ENCODE results near the gene GNPTG. TPM values are rescaled to one million over a fixed set of nuclear protein-coding genes. Genes with fewer than 3 reads are reported as not detected.

Gene GNPTG
- total RNA-seq, 1 experiment from 2014 or later = 29.4 TPM

DNA sequence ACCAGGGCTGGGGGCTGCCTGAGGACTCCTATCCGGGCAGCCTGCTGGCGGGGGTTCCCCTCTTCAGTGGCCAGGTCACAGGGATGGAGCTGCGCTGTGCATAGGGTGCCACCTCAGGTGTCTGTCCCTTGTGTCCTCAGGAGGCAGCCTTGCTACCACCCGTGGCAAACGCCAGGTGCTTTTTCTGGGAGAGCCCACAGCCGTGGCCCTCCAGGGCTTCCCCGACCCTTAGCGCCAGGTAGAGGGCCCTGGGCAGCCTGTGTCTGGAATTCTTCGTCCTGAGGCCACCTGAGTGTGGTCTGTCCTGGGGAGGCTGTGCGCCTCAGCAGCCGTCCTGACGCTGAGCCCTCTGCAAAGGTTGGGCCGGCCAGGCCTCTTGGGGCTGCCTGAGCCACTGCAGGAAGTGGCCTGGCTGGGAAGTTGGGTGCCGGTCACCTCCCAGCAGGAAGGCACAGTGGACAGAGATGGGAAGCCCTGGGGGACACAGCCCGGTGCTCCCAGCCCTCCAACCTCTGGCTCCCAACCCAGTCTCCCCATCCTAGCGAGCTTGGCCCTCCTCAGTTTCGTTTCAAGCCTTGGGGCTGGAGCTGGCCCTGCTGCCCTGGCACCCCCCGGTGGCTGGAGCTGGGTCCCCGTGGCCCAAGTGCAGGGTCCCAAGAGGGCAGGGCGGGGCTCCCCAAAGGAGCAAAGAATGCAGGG is 25.9 kb upstream of the GNPTG start:
- Histone ChIP-seq H4K20me1 (ENCODE audit: control insufficient read depth, insufficient read depth, insufficient read length) (no peaks in the 10 kb centered on the region), H3T11ph (ENCODE audit: low read length) (no peak overlapping the region), H2AK5ac (ENCODE audit: insufficient read length, low read length) (no peak overlapping the region), H4K5ac (ENCODE audit: insufficient read length, low read depth, low read length) (no peak overlapping the region), H3K4me1 (ENCODE audit: insufficient read depth, low read length) (no peaks in the 10 kb centered on the region), H3K9ac (ENCODE audit: extremely low read depth, insufficient read length, low read length) (no peak overlapping the region), H3K4me2 (ENCODE audit: insufficient read depth, insufficient read length, low read length) (no peak overlapping the region), H3K79me2 (ENCODE audit: insufficient read depth, low read length) (no peaks in the 10 kb centered on the region), H2BK5ac (ENCODE audit: insufficient read length, low read length) (no peak overlapping the region), H3K56ac (ENCODE audit: insufficient read length, low read depth, low read length) (no peak overlapping the region), H2BK12ac (ENCODE audit: insufficient read length, low read depth, low read length) (no peak overlapping the region), H3K14ac (ENCODE audit: insufficient read depth, low read length) (no peak overlapping the region; the same call in 1 of the 2 replicates), H4K8ac (replicated peaks; ENCODE audit: insufficient read length, low read depth, low read length) (no peak overlapping the region), H3K79me1 (ENCODE audit: insufficient read depth, low read depth, low read length, poor library complexity, severe bottlenecking) (no peaks in the 10 kb centered on the region), H3K27ac (ENCODE audit: insufficient read length, low read depth, low read length) (no peak overlapping the region), H2AFZ (ENCODE audit: low read length) (no peak overlapping the region), H3K4ac (ENCODE audit: low read depth, low read length) (no peak overlapping the region), H3K23ac (ENCODE audit: insufficient read length, low read depth, low read length) (no peak overlapping the region), H3K9me3 (ENCODE audit: control insufficient read depth, low read depth, low read length) (no peaks in the 10 kb centered on the region), H2BK15ac (ENCODE audit: low read depth, low read length) (no peak overlapping the region), H3K18ac (ENCODE audit: insufficient read length, low read depth, low read length) (no peak overlapping the region), H2BK120ac (ENCODE audit: low read depth, low read length, poor library complexity, severe bottlenecking) (no peak overlapping the region), H3K23me2 (ENCODE audit: insufficient read length, low read depth, low read length, poor library complexity, severe bottlenecking) (no peaks in the 10 kb centered on the region), H2BK20ac (ENCODE audit: low read depth, low read length, poor library complexity, severe bottlenecking) (no peak overlapping the region), H3K27me3 (ENCODE audit: insufficient read depth, low read length) (no peaks in the 10 kb centered on the region), H4K91ac (ENCODE audit: insufficient read length, low read depth, low read length) (no peak overlapping the region)
- Mint-ChIP-seq H3K27ac (peak overlapping the region in 1 of 3 experiments; percentile 83; a peak in 1 of 7 replicates), H3K27me3 (ENCODE audit: low read depth) (no peaks in the 10 kb centered on the region; the same call in 1 of the 2 replicates), H3K4me1 (peaks cover 0 to 9% of the 10 kb centered on the region in 2 experiments; a peak in 2 of 4 replicates), H3K4me3 (no peak overlapping the region), H3K36me3 (ENCODE audit: insufficient read depth in 1 of 3, low read depth in 3 of 3) (peaks cover 2 to 41% (median 22%) of the 10 kb centered on the region in 3 experiments), H3K9me3 (no peaks in the 10 kb centered on the region)
- WGBS (ENCODE audit: extremely low coverage, insufficient read length, low lambda C conversion rate) = no CpG with 5 or more reads among the region's 20 CpGs
- DNase-seq = no peak
- TF ChIP-seq, protein P1, sequence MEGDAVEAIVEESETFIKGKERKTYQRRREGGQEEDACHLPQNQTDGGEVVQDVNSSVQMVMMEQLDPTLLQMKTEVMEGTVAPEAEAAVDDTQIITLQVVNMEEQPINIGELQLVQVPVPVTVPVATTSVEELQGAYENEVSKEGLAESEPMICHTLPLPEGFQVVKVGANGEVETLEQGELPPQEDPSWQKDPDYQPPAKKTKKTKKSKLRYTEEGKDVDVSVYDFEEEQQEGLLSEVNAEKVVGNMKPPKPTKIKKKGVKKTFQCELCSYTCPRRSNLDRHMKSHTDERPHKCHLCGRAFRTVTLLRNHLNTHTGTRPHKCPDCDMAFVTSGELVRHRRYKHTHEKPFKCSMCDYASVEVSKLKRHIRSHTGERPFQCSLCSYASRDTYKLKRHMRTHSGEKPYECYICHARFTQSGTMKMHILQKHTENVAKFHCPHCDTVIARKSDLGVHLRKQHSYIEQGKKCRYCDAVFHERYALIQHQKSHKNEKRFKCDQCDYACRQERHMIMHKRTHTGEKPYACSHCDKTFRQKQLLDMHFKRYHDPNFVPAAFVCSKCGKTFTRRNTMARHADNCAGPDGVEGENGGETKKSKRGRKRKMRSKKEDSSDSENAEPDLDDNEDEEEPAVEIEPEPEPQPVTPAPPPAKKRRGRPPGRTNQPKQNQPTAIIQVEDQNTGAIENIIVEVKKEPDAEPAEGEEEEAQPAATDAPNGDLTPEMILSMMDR (conservative IDR thresholded peaks at IDR 0.05) = no peak
